Stimulated activated naive CD8-positive, alpha-beta T cell treated with anti-CD3 and anti-CD28 coated beads, Interleukin-15, Interleukin-2, amounts not matched to agents 100 ng/mL and 50 ng/mL, for 24 hours (primary cell): ENCODE results near the gene TPPP.
"Not testable (repeated sequence)": the region's sequence is repeated elsewhere in the genome, so short reads cannot be mapped to it uniquely, and the experiment has no call there.

Experiments
- H3K27ac Mint-ChIP-seq: one replicate; pipeline ENCODE4 v1.8.0; 2021; ENCODE audit warnings: mild to moderate bottlenecking, mixed read lengths
- H3K27me3 Mint-ChIP-seq: one replicate; pipeline ENCODE4 v1.8.0; 2021; ENCODE audit warnings: mixed read lengths
- H3K36me3 Mint-ChIP-seq: one replicate; pipeline ENCODE4 v1.8.0; 2021; ENCODE audit warnings: low read depth, mixed read lengths
- H3K4me1 Mint-ChIP-seq: one replicate; pipeline ENCODE4 v1.8.0; 2021; ENCODE audit warnings: low read depth, mixed read lengths
- H3K4me3 Mint-ChIP-seq: one replicate; pipeline ENCODE4 v1.8.0; 2021; ENCODE audit warnings: mild to moderate bottlenecking, mixed read lengths
- H3K9me3 Mint-ChIP-seq: one replicate; pipeline ENCODE4 v1.8.0; 2021; ENCODE audit warnings: mixed read lengths

The TPPP gene

GRCh38 chr5:684751-685216 is 8.4 kb downstream of the TPPP start:
- Mint-ChIP-seq H3K4me1 (no peaks in the 10 kb centered on the region), H3K27ac (no peak overlapping the region), H3K36me3 (no peaks in the 10 kb centered on the region), H3K4me3 (no peak overlapping the region), H3K27me3 (no peaks in the 10 kb centered on the region), H3K9me3 (no peaks in the 10 kb centered on the region)

GRCh38 chr5:683551-684481 is 9.3 kb downstream of the TPPP start:
- Mint-ChIP-seq H3K27ac (no peak overlapping the region), H3K4me3 (no peak overlapping the region), H3K9me3 (no peaks in the 10 kb centered on the region), H3K36me3 (no peaks in the 10 kb centered on the region), H3K27me3 (no peaks in the 10 kb centered on the region), H3K4me1 (no peaks in the 10 kb centered on the region)

DNA sequence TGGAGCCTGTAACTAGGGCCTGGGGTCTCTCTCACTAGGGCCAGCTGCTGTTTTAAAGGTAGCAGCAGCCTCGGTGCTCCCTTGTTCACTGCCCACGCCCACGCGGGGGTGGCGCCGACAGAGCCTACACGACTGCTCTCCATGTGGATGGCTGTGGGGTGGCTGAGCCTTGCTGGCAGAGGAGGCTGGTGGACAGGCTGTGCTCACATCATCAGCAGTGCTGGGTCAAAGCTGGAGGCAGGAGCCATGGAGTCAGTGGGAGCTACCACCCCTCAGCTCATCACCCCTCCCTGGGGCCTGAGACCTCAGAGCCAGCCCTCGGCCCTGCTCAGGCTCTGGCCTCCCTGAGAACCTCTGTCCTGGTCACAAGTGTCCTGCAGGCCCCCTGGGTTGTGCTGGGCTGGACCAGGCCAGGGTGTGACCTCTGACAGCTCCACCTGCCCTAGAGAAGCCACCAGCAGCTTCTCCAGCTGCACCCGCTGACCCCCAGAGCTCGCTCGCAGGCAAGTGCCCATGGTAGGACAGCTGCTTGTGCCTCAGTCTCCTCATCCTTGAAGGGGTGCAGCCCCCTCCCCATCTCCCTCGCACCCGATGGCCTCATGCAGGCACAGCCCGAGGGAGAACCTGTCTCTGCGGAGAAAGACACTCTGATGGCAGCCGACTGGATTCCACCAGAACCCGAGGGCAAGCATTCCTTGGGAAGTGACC is 10.3 kb downstream of the TPPP start:
- H3K27ac Mint-ChIP-seq, H3K4me1 Mint-ChIP-seq, H3K27me3 Mint-ChIP-seq, H3K4me3 Mint-ChIP-seq, H3K36me3 Mint-ChIP-seq, H3K9me3 Mint-ChIP-seq: not testable (repeated sequence)

DNA sequence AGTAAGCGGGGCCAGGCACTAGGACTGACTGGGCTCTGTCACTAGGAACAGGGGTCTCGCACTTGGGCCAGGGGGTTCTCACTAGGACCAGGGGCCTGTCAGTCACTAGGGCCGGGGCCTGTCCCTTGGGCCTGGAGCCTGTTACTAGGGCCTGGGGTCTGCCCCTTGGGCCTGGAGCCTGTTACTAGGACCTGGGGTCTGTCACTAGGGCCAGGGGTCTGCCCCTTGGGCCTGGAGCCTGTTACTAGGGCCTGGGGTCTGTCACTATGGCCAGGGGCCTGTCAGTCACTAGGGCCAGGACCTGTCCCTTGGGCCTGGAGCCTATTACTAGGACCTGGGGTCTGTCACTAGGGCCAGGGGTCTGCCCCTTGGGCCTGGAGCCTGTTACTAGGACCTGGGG is 10.9 kb downstream of the TPPP start:
- H3K27me3 Mint-ChIP-seq, H3K27ac Mint-ChIP-seq, H3K4me1 Mint-ChIP-seq, H3K9me3 Mint-ChIP-seq, H3K4me3 Mint-ChIP-seq, H3K36me3 Mint-ChIP-seq: not testable (repeated sequence)

- not testable (repeated sequence) for H3K27ac Mint-ChIP-seq, H3K27me3 Mint-ChIP-seq, H3K9me3 Mint-ChIP-seq, H3K4me3 Mint-ChIP-seq, H3K36me3 Mint-ChIP-seq, H3K4me1 Mint-ChIP-seq
Measured at GRCh38 chr5:681317-682191, 11.6 kb downstream of the TPPP start.

GRCh38 chr5:680836-681235 is 12.3 kb downstream of the TPPP start:
- H3K27me3 Mint-ChIP-seq, H3K36me3 Mint-ChIP-seq, H3K9me3 Mint-ChIP-seq, H3K4me1 Mint-ChIP-seq, H3K4me3 Mint-ChIP-seq, H3K27ac Mint-ChIP-seq: not testable (repeated sequence)

GRCh38 chr5:680118-680795 is 12.9 kb downstream of the TPPP start:
- not testable (repeated sequence) for H3K36me3 Mint-ChIP-seq, H3K4me1 Mint-ChIP-seq, H3K9me3 Mint-ChIP-seq, H3K27me3 Mint-ChIP-seq, H3K4me3 Mint-ChIP-seq, H3K27ac Mint-ChIP-seq

- H3K4me1 Mint-ChIP-seq, H3K9me3 Mint-ChIP-seq, H3K27me3 Mint-ChIP-seq, H3K36me3 Mint-ChIP-seq, H3K4me3 Mint-ChIP-seq, H3K27ac Mint-ChIP-seq: not testable (repeated sequence)
Measured at GRCh38 chr5:679166-679895, 13.8 kb downstream of the TPPP start.

GRCh38 chr5:678521-678920 is 14.6 kb downstream of the TPPP start:
- not testable (repeated sequence) for H3K27me3 Mint-ChIP-seq, H3K36me3 Mint-ChIP-seq, H3K4me1 Mint-ChIP-seq, H3K4me3 Mint-ChIP-seq, H3K9me3 Mint-ChIP-seq, H3K27ac Mint-ChIP-seq

DNA sequence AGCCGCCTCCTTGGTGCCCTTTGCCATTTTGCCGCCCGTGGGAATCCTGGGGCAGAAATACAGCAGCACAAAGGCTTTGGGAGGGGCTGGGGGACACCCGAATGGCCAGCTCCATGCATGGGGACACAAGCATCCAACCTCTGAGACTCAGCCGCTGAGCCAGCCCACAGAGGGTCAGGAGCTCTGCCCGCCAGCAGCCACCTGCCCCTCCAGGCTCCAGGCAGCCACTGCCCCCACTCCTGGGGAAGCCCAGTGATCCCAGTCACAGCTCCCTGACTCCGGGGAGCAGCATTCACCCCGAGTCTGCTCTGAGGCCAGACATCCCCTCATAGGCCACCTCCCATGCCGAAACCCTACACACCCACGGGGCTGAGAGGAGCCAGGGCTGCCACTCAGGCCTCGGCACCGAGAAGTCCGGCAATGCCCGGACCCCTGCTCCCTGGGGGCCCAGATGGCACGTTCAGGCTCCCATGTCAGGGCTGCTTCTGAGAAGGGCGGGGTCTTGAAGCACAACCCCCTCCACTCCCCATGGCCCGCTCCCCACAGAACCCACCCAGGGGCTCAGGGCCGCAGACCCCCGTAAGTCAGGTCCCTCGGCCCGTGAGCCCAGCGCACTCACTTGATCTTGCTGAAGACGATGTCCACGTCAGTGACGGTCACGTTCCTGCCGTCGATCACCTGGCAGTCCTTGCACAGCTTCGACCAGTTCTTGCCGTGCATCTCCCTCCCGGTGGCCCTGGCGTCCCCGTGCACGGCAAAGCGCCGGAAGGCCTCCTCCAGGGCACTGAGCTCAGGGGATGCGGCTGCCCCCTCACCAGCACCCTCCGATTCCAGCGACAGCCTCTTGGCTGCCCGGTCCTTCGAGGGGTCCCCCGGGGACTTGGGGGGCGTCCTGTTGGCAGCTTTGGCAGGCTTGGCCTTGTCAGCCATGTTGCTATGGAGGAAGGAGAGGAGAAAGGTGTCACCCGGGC is 15.7 kb downstream of the TPPP start:
- Mint-ChIP-seq H3K4me3 (no peak overlapping the region), H3K9me3 (no peaks in the 10 kb centered on the region), H3K4me1 (peaks cover 7% of the 10 kb centered on the region), H3K36me3 (no peaks in the 10 kb centered on the region), H3K27me3 (no peaks in the 10 kb centered on the region), H3K27ac (no peak overlapping the region)

DNA sequence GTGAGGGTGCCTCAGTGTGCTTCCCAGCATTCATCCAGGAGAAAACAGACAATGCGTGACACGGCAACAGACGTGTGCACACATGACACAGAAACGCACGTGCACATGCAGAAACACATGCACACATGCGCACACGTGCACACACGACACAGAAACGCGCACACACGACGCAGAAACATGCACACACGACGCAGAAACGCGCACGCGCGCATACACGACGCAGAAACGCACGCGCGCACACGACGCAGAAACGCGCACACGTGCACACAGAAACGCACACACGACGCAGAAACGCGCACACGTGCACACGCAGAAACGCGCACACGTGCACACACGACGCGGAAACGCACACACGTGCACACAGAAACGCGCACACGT is 16.5 kb downstream of the TPPP start:
- Mint-ChIP-seq H3K27ac (no peak overlapping the region), H3K4me1 (peaks cover 12% of the 10 kb centered on the region), H3K27me3 (no peaks in the 10 kb centered on the region), H3K4me3 (no peak overlapping the region), H3K36me3 (no peaks in the 10 kb centered on the region), H3K9me3 (no peaks in the 10 kb centered on the region)

- Mint-ChIP-seq H3K4me1 (peaks cover 12% of the 10 kb centered on the region), H3K27ac (no peak overlapping the region), H3K36me3 (no peaks in the 10 kb centered on the region), H3K9me3 (no peaks in the 10 kb centered on the region), H3K27me3 (no peaks in the 10 kb centered on the region), H3K4me3 (no peak overlapping the region)
Measured at GRCh38 chr5:675871-676698, 17.1 kb downstream of the TPPP start.
